HCT116 (cell line): ENCODE results near the gene TRPT1. TPM values are rescaled to one million over a fixed set of nuclear protein-coding genes. Genes with fewer than 3 reads are reported as not detected.
A peak's percentile ranks its signal among the peaks of the same experiment; 100 is the strongest.

Experiments used
- ATAC-seq: fragments of 200-7000 bp; cut with Tn5 transposase; 2 replicates; pipeline ENCODE4 v1.9.1; 2020; ENCODE audit warnings: mild to moderate bottlenecking, moderate library complexity
- BruUV-seq: library from RNA; stranded (reverse); fragments of 400-500 nt; replicated peaks from 2 replicates; lab custom pipeline; 2021; lab: Mats Ljungman, UMichigan
- CTCF ChIA-PET: fragments of 300-600 bp; sonication (Branson Sonifier 250); formaldehyde crosslinking; loops from one replicate; lab custom pipeline; 2021; ENCODE audit warnings: antibody characterized with exemption; lab: Charles Lee
- POLR2A ChIA-PET: fragments of 300-600, 350-600 bp; sonication (Branson Sonifier 250); formaldehyde crosslinking; loops from one replicate; lab custom pipeline; 2021; ENCODE audit warnings: antibody characterized with exemption; lab: Charles Lee
- RAD21 ChIA-PET, 2 experiments: fragments of 300-600 bp; sonication (Branson Sonifier 250); formaldehyde crosslinking; loops; one replicate each; lab custom pipeline; 2023; ENCODE audit warnings: low total read pairs in 2 of 2; ENCODE audit not compliant: uncharacterized antibody in 2 of 2, unreplicated experiment in 2 of 2, low non-redundant PET in 1 of 2; lab: Charles Lee
- DNase-seq: peaks from one replicate; pipeline ENCODE4 v3.0.0-alpha.2; 2010; ENCODE audit warnings: low read depth, low spot score
- H2AFZ ChIP-seq: fragments of 200-600 bp; shearing (Covaris generic), sonication (generic); 2 replicates; pipeline ENCODE4 v1.6.1; 2017; ENCODE audit warnings: low read depth, mixed run types, mixed read lengths, antibody characterized with exemption, low read length; ENCODE audit not compliant: poor library complexity, severe bottlenecking
- H3K27ac ChIP-seq: 2 replicates; pipeline ENCODE4 v1.5.1; 2012; ENCODE audit warnings: low read depth, low read length
- H3K27me3 ChIP-seq: fragments of 200-600 bp; sonication (generic); 2 replicates; pipeline ENCODE4 v1.6.1; 2016; ENCODE audit warnings: mixed run types, low read length, mixed read lengths; ENCODE audit not compliant: insufficient read depth
- H3K36me3 ChIP-seq, 2 experiments: fragments of 200-500 bp in 1 of 2; fragments of 200-600 bp in 1 of 2; sonication (Bioruptor generic) in 1 of 2; sonication (generic) in 1 of 2; 2 replicates each; pipeline versions ENCODE4 v1.5.1 to v1.6.1; 2014 to 2016; ENCODE audit warnings: low read length in 2 of 2, inconsistent platforms in 1 of 2, mixed read lengths in 1 of 2, mixed run types in 1 of 2; ENCODE audit not compliant: insufficient read depth in 2 of 2, control insufficient read depth in 1 of 2
- H3K4me1 ChIP-seq, 2 experiments: fragments of 200-600 bp in 1 of 2; sonication (generic) in 1 of 2; 2 replicates each; pipeline versions ENCODE4 v1.5.1 to v1.6.1; 2012 to 2017; ENCODE audit warnings: low read length in 2 of 2, inconsistent platforms in 1 of 2, mild to moderate bottlenecking in 1 of 2, mixed read lengths in 1 of 2, mixed run types in 1 of 2, moderate library complexity in 1 of 2; ENCODE audit not compliant: insufficient read depth in 2 of 2, control insufficient read depth in 1 of 2
- H3K4me2 ChIP-seq: fragments of 200-600 bp; sonication (generic); 2 replicates; pipeline ENCODE4 v1.6.1; 2017; ENCODE audit warnings: mixed run types, low read length, mixed read lengths
- H3K4me3 ChIP-seq, 2 experiments: fragments of 200-600 bp in 1 of 2; sonication (generic) in 1 of 2; replicated peaks in 1 of 2; 2 replicates each; pipeline ENCODE4 v1.5.1; 2011 to 2016; ENCODE audit warnings: low read length in 2 of 2, control low read depth in 1 of 2, low read depth in 1 of 2, mild to moderate bottlenecking in 1 of 2, mixed read lengths in 1 of 2, mixed run types in 1 of 2
- H3K79me2 ChIP-seq: fragments of 200-600 bp; sonication (generic); 2 replicates; pipeline ENCODE4 v1.6.1; 2017; ENCODE audit warnings: mild to moderate bottlenecking, mixed run types, low read length, moderate library complexity, mixed read lengths; ENCODE audit not compliant: insufficient read depth
- H3K9ac ChIP-seq: fragments of 200-600 bp; sonication (generic); 2 replicates; pipeline ENCODE4 v1.6.1; 2016; ENCODE audit warnings: low read length, mixed read lengths
- H3K9me2 ChIP-seq: fragments of 200-600 bp; sonication (generic), shearing (Covaris generic); 2 replicates; pipeline ENCODE4 v1.6.1; 2017; ENCODE audit warnings: mixed run types, mild to moderate bottlenecking, moderate library complexity; ENCODE audit not compliant: insufficient read depth
- H3K9me3 ChIP-seq, 2 experiments: fragments of 200-500 bp in 1 of 2; fragments of 200-600 bp in 1 of 2; sonication (Bioruptor generic) in 1 of 2; sonication (generic) in 1 of 2; 2 replicates each; pipeline ENCODE4 v1.6.1; 2014 to 2017; ENCODE audit warnings: low read length in 2 of 2, mixed read lengths in 2 of 2, inconsistent platforms in 1 of 2, low read depth in 1 of 2, mild to moderate bottlenecking in 1 of 2, mixed run types in 1 of 2, moderate library complexity in 1 of 2; ENCODE audit not compliant: control insufficient read depth in 1 of 2, insufficient read depth in 1 of 2
- H4K20me1 ChIP-seq: fragments of 200-600 bp; sonication (generic), shearing (Covaris generic); 2 replicates; pipeline ENCODE4 v1.6.1; 2017; ENCODE audit warnings: mixed run types, mild to moderate bottlenecking, moderate library complexity; ENCODE audit not compliant: insufficient read depth
- EZH2phosphoT487 ChIP-seq: fragments of 200-600 bp; IDR thresholded peaks from 2 replicates; pipeline ENCODE4 v1.6.1; 2018; ENCODE audit warnings: antibody characterized with exemption, borderline replicate concordance
- POLR2A ChIP-seq: IDR thresholded peaks from 2 replicates; pipeline ENCODE4 v1.7.0; 2011; ENCODE audit warnings: borderline replicate concordance; ENCODE audit not compliant: insufficient read depth, insufficient read length; ENCODE audit errors: extremely low read depth
- ZFX ChIP-seq: fragments of 450-650 bp; IDR thresholded peaks from 2 replicates; pipeline ENCODE4 v1.6.1; 2017
- intact Hi-C: fragments of 100-400 bp; cut with micrococcal nuclease; formaldehyde crosslinking; loops from 2 replicates; pipeline ENCODE4 v1.10.0; 2022
- total RNA-seq: library from RNA; stranded (reverse); gene quantifications from one replicate; pipeline ENCODE4 v1.2.1, GENCODE V29; 2021; ENCODE audit not compliant: unreplicated experiment
- TF ChIP-seq, protein P1 (sequence below), 3 experiments: fragments of 200-600 bp in 1 of 3; sonication (generic) in 1 of 3; IDR thresholded peaks in 2 of 3; conservative IDR thresholded peaks in 1 of 3; 2 replicates each; pipeline ENCODE4 v1.5.1; 2012 to 2017; ENCODE audit warnings: low read depth in 2 of 3, low read length in 2 of 3, antibody characterized with exemption in 1 of 3, borderline replicate concordance in 1 of 3, control low read depth in 1 of 3, mild to moderate bottlenecking in 1 of 3, mixed read lengths in 1 of 3, mixed run types in 1 of 3, moderate library complexity in 1 of 3; ENCODE audit not compliant: insufficient read depth in 1 of 3

Gene TRPT1
- total RNA-seq, 1 experiment from 2014 or later: 43.2 TPM

DNA sequence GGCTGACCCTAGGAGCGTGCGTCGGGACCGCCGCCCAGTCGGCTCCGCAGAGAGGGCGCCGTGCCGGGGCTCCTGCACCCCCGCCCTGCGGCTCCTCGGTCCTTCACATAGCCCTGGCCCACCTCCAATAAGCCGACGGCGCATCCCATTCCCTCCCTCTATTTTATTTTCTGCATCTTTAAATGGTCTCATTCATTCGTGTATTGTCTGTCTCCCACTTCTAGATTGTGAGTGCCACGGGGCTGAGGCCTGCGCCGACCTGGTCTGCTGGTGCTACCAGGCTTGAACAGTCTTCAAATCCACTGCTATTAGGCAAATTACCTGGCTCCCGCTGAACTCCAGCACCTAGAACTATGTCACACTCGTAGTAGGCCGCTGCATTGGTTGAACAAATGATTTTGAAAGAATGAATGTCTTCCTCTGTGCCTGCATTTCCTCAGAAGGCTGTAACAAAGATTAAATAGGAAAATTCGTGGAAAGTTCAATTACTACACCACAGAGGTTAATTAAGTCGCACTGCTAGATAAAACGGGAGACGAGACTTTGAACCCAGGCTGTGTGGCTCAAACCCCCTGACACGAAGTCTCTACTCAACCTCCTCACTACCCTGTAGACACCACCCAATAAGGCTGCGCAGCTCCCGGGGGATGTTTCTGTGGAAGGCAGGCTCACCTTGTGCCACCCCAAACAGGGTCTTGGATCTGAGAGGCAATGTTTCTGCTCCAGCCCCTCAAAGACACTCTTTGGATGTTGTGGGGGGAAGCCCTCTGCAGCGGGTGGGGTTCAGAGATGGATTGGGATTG, 21.9 kb upstream of the TRPT1 start:
- H4K20me1 ChIP-seq: no peaks in the 10 kb centered on the region
- DNase-seq (no peak), ATAC-seq (peak; percentile 2; the same call in 1 of the 2 replicates)
- peak overlapping the region; percentile 96 for H3K4me2 ChIP-seq
- H3K36me3 ChIP-seq: peaks cover 0 to 12% of the 10 kb centered on the region in 2 experiments; a peak in 1 of 4 replicates
- ChIA-PET CTCF (interaction anchor here (3.1 kb wide), 1 partner anchor 108 kb away, joined by 15 read pairs; no protein-coding TSS in a partner anchor), RAD21 (no interaction called here), POLR2A (interaction anchor here (2.4 to 4.6 kb wide), 2 partner anchors 22 to 56 kb away, joined by 5 to 29 read pairs; no protein-coding TSS in a partner anchor)
- peak overlapping the region; percentile 94 for H3K27ac ChIP-seq
- H3K9me3 ChIP-seq: no peaks in the 10 kb centered on the region
- H3K27me3 ChIP-seq: no peaks in the 10 kb centered on the region
- peaks cover 34 to 76% of the 10 kb centered on the region in 2 experiments for H3K4me1 ChIP-seq
- no peaks in the 10 kb centered on the region for H3K9me2 ChIP-seq
- peak overlapping the region; percentile 57 to 74 for H3K4me3 ChIP-seq
- intact Hi-C loops: no loop called here
- H3K79me2 ChIP-seq: peaks cover 50% of the 10 kb centered on the region
- H2AFZ ChIP-seq: no peak overlapping the region
- H3K9ac ChIP-seq: peak overlapping the region; percentile 95
- TF ChIP-seq POLR2A (peak; percentile 13), EZH2phosphoT487 (no peak), ZFX (peak; percentile 78)
- TF ChIP-seq, protein P1, sequence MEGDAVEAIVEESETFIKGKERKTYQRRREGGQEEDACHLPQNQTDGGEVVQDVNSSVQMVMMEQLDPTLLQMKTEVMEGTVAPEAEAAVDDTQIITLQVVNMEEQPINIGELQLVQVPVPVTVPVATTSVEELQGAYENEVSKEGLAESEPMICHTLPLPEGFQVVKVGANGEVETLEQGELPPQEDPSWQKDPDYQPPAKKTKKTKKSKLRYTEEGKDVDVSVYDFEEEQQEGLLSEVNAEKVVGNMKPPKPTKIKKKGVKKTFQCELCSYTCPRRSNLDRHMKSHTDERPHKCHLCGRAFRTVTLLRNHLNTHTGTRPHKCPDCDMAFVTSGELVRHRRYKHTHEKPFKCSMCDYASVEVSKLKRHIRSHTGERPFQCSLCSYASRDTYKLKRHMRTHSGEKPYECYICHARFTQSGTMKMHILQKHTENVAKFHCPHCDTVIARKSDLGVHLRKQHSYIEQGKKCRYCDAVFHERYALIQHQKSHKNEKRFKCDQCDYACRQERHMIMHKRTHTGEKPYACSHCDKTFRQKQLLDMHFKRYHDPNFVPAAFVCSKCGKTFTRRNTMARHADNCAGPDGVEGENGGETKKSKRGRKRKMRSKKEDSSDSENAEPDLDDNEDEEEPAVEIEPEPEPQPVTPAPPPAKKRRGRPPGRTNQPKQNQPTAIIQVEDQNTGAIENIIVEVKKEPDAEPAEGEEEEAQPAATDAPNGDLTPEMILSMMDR (IDR thresholded peaks at IDR 0.05 in 2 of 3, conservative IDR thresholded peaks at IDR 0.05 in 1 of 3; ENCODE audit: borderline replicate concordance in 1 of 3, insufficient read depth in 1 of 3, low read depth in 2 of 3, low read length in 2 of 3): no peak
- BruUV-seq: no TSS peak
